Left kidney (tissue), 8 donors: ENCODE results near the gene GTF2E1. TPM values are rescaled to one million over a fixed set of nuclear protein-coding genes. Genes with fewer than 3 reads are reported as not detected.
"Not testable (repeated sequence)": the region's sequence is repeated elsewhere in the genome, so short reads cannot be mapped to it uniquely, and the experiment has no call there.

ENCODE experiments used
- DNase-seq: peaks from one replicate; pipeline ENCODE4 v3.0.0-alpha.2; 2013
- long read RNA-seq, 8 donors: transcript quantifications; one replicate each; lab custom pipeline, GENCODE V29; 2026
- polyA plus RNA-seq: library from polyadenylated mRNA; unstranded; fragments of 120-200 nt; gene quantifications from one replicate; pipeline ENCODE4 v1.2.1, GENCODE V29; 2013; ENCODE audit not compliant: insufficient read length

The GTF2E1 gene
- 18.5 TPM for polyA plus RNA-seq
- long read RNA-seq, donor 1, transcript GTF2E1-201 (5 exons, 3,012 nt) = major isoform, 6 of 7 reads
- long read RNA-seq, donor 1, partial matches to known transcripts = 0 of 7 reads
- long read RNA-seq, donor 1, other reads (novel, unspliced or antisense) = 0 of 7 reads
- long read RNA-seq, donor 2, partial matches to known transcripts = 0 of 2 reads
- long read RNA-seq, donor 2, other reads (novel, unspliced or antisense) = 0 of 2 reads
- long read RNA-seq, donor 3, partial matches to known transcripts = 0 of 4 reads
- long read RNA-seq, donor 3, other reads (novel, unspliced or antisense) = 0 of 4 reads
- long read RNA-seq, donor 4 = 0 reads
- long read RNA-seq, donor 5, transcript GTF2E1-201 (5 exons, 3,012 nt) = major isoform, 6 of 7 reads
- long read RNA-seq, donor 5, partial matches to known transcripts = 0 of 7 reads
- long read RNA-seq, donor 5, other reads (novel, unspliced or antisense) = 0 of 7 reads
- long read RNA-seq, donor 6, partial matches to known transcripts = 12 of 16 reads
- long read RNA-seq, donor 6, other reads (novel, unspliced or antisense) = 0 of 16 reads
- long read RNA-seq, donor 7, transcript GTF2E1-201 (5 exons, 3,012 nt) = major isoform, 5 of 5 reads
- long read RNA-seq, donor 7, partial matches to known transcripts = 0 of 5 reads
- long read RNA-seq, donor 7, other reads (novel, unspliced or antisense) = 0 of 5 reads
- long read RNA-seq, donor 8, partial matches to known transcripts = 0 of 2 reads
- long read RNA-seq, donor 8, other reads (novel, unspliced or antisense) = 0 of 2 reads

- peak; percentile 100 for DNase-seq
Observed at GRCh38 chr3:120742198-120742848, at the start of gene GTF2E1, which contains the start of gene RABL3. GTF2E1 (plus strand) TSS chr3:120742744; CDS start chr3:120750553, 7,809 bp downstream. RABL3 (minus strand) TSS chr3:120742516; CDS start chr3:120742507, 9 bp downstream.

DNA sequence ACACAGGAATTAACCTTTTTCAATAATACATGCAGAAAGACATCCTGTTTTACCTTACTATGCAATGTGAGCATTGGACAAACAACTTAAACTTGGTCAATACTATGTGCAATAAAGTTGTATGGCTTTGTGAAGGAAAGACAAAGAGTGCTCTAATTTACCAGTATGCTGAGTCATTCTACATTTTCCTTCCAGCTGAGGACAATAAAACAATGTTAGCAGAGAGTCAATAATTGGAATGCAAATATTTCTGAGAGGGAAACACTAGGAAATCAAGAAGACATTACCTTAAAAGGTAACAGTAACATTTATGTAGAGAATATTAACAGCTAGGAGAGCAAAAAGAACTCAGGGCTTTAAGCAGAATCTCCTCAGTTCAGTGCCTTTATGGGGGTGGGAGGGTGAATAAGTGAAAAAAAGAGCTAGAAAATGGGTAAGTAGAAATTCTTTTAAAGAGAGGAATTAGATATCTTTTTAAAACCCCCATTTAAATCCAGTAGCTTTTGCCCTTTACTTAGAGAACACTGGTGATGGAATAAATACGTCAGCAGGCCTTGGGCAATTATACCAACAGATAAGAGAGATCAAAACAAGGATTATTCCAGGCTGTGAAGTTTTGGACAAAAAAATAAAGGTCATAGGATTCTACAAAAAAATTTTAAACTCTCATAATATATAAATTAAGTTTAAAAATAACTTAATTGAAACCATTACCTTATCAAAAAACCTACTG lies 48.9 kb upstream of the GTF2E1 start:
- DNase-seq = no peak

DNA sequence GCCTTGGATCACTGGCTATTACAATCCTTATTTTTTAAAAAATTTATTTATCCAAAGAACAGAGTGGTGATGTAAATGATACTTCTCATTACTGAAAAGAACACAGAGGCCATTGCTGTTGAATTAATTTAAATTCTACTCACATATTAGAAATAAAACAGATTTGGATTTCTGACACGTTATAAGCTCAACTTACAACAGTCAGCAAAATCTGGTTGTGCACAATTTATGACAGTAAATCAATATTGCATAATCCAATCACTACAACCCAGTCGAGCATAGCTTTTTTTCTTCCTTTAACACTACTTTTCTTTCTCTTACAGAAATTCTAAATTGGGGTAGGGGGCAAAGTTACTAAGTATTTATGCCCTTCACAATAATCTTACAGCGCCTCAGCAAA lies 43.2 kb upstream of the GTF2E1 start:
- no peak for DNase-seq

DNA sequence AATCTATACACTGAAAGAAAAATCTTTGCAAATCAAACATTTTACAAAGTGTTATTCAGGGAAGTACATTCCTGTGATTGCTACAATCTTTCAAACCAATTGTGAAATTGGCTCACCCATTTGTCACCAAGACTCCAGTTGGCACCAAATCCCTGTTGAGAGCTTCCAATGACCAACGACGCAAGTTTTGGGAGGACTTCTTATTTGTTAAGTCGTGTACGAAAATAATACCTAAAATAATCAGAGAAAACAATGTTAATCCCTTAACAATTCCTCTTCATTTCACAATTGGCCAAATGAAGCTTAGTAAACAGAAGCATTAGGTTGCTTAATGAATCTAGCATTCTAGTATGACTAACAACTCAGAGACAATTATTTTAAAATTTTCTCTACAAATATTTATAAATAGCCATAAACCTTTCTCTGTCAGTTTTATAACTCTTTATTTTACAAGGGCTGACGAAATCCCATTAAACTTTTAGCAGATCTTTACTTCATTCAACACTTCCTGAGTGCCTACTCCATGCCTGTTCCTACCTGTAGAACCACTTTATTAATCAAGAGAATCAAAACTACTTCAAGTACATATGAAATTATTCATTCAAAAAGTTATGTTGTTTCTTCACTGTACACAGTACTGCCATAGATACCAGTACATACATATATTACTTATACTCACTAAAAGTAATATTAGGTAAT lies 36.5 kb upstream of the GTF2E1 start:
- DNase-seq = no peak

GRCh38 chr3:120706950-120707349 lies 35.6 kb upstream of the GTF2E1 start:
- DNase-seq = no peak

- DNase-seq = no peak
Observed at GRCh38 chr3:120708408-120708807, 34.1 kb upstream of the GTF2E1 start.

DNA sequence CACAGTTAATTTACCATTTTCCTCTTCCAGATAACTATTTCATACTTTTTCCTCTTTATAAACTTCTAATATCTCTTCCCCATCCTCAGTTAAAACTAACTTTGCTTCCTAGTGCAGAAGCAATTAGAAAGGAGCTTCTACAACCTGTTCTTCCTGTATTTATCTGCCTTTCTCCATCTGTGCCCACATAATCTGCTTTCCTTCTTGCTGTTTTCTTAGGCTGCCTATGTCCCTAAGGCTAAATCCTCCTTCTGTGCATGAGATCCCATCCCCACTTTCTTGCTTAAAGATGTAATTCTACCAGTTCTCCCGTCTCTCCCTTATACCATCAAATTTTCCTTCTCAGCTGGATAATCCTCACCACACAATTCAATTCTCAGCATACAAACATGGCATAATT lies 32.2 kb upstream of the GTF2E1 start:
- DNase-seq = no peak

GRCh38 chr3:120713262-120713661 lies 29.3 kb upstream of the GTF2E1 start:
- no peak for DNase-seq

DNA sequence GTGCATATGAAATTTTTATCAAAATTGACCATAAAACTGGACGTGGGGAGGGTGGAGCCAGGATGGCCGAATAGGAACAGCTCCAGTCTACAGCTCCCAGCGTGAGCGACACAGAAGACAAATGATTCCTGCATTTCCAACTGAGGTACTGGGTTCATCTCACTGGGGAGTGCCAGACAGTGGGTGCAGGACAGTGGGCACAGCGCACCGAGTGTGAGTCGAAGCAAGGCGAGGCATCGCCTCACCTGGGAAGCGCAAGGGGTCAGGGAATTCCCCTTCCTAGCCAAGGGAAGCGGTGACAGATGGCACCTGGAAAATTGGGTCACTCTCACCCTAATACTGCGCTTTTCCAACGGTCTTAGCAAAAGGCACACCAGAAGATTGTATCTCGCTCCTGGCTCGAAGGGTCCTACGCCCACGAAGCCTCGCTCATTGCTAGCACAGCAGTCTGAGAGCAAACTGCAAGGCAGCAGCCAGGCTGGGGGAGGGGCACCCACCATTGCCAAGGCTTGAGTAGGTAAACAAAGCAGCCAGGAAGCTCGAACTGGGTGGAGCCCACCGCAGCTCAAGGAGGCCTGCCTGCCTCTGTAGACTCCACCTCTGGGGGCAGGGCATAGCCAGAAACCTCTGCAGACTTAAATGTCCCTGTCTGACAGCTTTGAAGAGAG lies 23.2 kb upstream of the GTF2E1 start:
- DNase-seq = not testable (repeated sequence)

DNA sequence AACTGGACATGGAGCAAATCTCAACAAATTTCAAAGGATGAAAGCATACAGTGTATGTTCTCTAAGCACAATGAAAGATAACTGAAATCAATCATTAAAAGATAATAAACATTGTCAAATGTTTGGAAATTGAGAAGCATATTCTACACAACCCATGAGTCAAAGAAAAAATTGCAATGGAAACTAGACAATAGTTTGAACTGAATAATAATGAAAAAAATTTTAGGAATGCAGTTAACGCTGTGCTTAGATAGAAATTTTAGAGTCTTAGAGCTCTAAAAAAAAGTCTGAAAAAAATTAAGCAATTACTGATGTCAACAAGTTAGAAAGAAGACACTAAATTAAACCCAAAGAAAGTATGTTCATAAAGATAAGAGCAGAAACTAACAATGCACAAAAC lies 15.8 kb upstream of the GTF2E1 start:
- DNase-seq = no peak

- no peak for DNase-seq
Observed at GRCh38 chr3:120730576-120731542, 11.7 kb upstream of the GTF2E1 start.

- DNase-seq = not testable (repeated sequence)
Observed at GRCh38 chr3:120738006-120738405, 4.5 kb upstream of the GTF2E1 start.

DNA sequence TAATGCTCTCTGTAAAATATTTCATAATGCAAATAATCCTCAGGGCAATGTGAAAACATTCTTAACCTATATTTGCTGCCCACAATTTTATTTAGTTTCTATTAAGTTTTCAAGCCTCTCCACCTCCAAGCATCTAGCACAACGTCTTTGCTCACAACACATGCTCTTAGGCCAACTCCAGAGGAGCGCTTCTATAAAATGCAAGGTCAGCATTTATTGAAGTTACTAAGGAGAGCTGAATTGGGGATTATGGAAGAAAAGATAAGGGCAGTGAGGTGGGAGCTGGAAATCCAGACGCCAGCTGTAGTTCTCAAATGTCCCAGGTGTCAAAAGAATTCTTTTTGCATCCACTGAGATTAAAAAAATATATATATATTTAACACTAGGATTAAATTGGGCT lies 1.2 kb upstream of the GTF2E1 start:
- DNase-seq = no peak

DNA sequence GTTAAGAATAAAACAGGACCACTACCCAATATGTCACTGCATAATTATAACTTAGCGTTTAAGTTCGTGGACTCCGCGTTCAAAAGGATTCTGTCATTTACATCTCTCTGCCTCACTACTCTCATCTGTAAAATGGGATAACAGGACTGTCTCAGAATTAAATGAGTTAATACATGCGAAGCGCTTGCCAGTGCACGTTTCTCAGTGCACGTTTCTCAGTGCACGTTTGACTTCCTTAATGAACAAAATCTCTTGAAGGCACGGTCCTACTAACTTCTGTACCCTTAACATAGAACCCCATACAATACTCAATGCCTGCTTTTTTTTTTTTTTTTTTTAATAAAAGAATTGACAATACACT lies 727 bp upstream of the GTF2E1 start:
- DNase-seq = no peak

DNA sequence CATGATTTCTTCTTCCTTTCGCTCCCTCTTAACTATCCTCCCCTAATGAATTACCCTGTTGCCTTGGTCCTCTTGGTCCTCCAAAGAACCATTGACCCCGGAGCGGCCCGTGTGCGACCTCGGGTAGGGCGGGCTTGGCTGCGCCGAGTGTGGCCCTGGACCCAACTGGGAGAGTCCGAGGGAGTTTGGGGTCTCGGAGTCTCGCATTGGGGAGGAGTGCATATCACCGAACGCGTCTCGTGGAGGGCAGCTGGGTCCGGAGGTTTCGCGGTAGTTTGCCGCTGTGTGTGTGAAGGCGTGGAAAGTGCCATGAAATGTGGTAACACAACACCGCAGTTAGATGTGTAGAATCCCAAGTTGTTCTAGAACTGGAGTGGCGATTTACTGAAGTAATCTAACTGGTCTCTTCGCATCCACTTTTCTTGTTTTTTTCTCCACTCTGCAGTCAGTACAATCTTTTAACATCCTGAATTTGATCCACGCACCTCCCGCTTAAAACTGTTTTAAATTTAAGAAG lies 363 bp downstream of the GTF2E1 start:
- DNase-seq = no peak

GRCh38 chr3:120743556-120744195 lies 1.1 kb downstream of the GTF2E1 start:
- DNase-seq = no peak

DNA sequence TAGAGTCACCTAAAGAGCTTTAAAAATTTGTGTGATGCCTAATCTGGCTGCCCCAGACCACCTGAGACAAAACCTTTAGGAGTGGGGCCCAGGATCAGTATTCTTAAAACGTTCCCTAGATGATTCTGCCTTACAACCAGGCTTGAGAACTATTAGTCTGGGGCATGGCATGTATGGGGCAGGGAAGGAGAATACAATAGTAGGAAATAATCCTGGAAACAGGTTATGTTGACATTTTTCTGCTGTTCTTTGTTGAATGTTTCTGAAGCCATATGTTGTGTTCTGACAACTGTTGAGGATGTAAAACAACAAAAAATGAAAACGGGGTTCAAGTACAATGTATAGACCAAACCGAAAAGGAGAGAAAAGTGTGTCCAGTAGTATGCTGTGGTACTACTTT lies 2.9 kb downstream of the GTF2E1 start:
- DNase-seq = no peak

GRCh38 chr3:120749843-120750242 lies 7.3 kb downstream of the GTF2E1 start:
- no peak for DNase-seq

- DNase-seq = no peak
Observed at GRCh38 chr3:120752230-120752629, 9.7 kb downstream of the GTF2E1 start.
